Left ventricle myocardium inferior (tissue), 1 donor: ENCODE measurements around the gene MED16. TPM values are rescaled to one million over a fixed set of nuclear protein-coding genes. Genes with fewer than 3 reads are reported as not detected.

Experiments
- DNase-seq: peaks from one replicate; pipeline ENCODE4 v3.0.0-alpha.2; 2020
- H3K27ac ChIP-seq: fragments of 200-600 bp; replicated peaks from 2 replicates; pipeline ENCODE4 v1.8.0; 2021
- H3K27me3 ChIP-seq: fragments of 200-600 bp; 2 replicates; pipeline ENCODE4 v1.8.0; 2021; ENCODE audit warnings: low read depth
- H3K36me3 ChIP-seq: fragments of 200-600 bp; 2 replicates; pipeline ENCODE4 v1.8.0; 2021
- H3K4me1 ChIP-seq: fragments of 200-600 bp; 2 replicates; pipeline ENCODE4 v1.8.0; 2021
- H3K4me3 ChIP-seq: fragments of 200-600 bp; 2 replicates; pipeline ENCODE4 v1.8.0; 2021; ENCODE audit warnings: mild to moderate bottlenecking, moderate library complexity
- H3K9me3 ChIP-seq: fragments of 200-600 bp; replicated peaks from 2 replicates; pipeline ENCODE4 v1.8.0; 2021
- intact Hi-C: fragments of 100-400 bp; cut with micrococcal nuclease; formaldehyde crosslinking; loops from one replicate; pipeline ENCODE4 v1.11.0; 2022
- total RNA-seq: library from RNA; stranded (reverse); fragmentation: NEBNext Ultra II Directional; extraction: Animal tissue kit (Norgen Biotek cat#: 25700); gene quantifications from one replicate; pipeline ENCODE4 v1.2.1, GENCODE V29; 2021
- TF ChIP-seq, protein P1 (sequence below): fragments of 200-600 bp; IDR thresholded peaks from 2 replicates; pipeline ENCODE4 v1.8.0; 2021; ENCODE audit warnings: antibody characterized with exemption, mild to moderate bottlenecking, borderline replicate concordance
- donor health status: DM: no; HTN: yes; CAD: no; lungs with severe emphysema.

The MED16 gene
- total RNA-seq, 1 donor from 2014 or later = 19.4 TPM

DNA sequence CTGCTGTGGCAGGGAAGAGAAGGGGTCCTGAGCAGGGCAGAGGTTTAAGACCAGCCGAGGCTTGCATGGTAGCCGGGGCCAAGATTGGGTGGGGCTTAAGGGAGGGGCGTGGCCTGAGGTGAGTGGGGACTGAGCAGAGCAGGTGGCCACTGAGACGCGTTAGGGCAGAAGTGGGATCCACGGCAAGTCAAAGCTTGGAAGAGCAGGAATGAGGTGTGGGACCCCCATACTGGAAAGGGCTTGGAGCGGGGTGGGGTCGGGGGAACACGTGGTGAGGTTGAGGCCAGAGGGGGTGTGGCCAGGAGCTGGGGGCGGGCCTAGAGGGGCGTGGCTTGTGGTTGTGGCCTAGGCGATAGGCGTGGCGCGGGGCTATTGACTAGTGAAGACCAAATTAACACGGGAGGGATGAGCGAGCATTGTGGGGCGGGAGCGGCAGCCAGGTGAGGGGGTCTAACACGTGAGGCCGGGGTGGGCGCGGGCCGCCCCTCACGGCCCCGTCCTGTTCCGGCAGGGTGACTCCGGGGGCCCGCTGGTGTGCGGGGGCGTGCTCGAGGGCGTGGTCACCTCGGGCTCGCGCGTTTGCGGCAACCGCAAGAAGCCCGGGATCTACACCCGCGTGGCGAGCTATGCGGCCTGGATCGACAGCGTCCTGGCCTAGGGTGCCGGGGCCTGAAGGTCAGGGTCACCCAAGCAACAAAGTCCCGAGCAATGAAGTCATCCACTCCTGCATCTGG lies 30.2 kb downstream of the MED16 start:
- TF ChIP-seq, protein P1, sequence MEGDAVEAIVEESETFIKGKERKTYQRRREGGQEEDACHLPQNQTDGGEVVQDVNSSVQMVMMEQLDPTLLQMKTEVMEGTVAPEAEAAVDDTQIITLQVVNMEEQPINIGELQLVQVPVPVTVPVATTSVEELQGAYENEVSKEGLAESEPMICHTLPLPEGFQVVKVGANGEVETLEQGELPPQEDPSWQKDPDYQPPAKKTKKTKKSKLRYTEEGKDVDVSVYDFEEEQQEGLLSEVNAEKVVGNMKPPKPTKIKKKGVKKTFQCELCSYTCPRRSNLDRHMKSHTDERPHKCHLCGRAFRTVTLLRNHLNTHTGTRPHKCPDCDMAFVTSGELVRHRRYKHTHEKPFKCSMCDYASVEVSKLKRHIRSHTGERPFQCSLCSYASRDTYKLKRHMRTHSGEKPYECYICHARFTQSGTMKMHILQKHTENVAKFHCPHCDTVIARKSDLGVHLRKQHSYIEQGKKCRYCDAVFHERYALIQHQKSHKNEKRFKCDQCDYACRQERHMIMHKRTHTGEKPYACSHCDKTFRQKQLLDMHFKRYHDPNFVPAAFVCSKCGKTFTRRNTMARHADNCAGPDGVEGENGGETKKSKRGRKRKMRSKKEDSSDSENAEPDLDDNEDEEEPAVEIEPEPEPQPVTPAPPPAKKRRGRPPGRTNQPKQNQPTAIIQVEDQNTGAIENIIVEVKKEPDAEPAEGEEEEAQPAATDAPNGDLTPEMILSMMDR = no peak
- intact Hi-C loops = no loop called here
- no peaks in the 10 kb centered on the region for H3K9me3 ChIP-seq
- no peak overlapping the region for H3K27ac ChIP-seq
- peaks cover 35% of the 10 kb centered on the region for H3K4me1 ChIP-seq
- peak overlapping the region; percentile 65 for H3K4me3 ChIP-seq
- H3K36me3 ChIP-seq = peaks cover 2% of the 10 kb centered on the region
- H3K27me3 ChIP-seq = peaks cover 47% of the 10 kb centered on the region
- DNase-seq = no peak

DNA sequence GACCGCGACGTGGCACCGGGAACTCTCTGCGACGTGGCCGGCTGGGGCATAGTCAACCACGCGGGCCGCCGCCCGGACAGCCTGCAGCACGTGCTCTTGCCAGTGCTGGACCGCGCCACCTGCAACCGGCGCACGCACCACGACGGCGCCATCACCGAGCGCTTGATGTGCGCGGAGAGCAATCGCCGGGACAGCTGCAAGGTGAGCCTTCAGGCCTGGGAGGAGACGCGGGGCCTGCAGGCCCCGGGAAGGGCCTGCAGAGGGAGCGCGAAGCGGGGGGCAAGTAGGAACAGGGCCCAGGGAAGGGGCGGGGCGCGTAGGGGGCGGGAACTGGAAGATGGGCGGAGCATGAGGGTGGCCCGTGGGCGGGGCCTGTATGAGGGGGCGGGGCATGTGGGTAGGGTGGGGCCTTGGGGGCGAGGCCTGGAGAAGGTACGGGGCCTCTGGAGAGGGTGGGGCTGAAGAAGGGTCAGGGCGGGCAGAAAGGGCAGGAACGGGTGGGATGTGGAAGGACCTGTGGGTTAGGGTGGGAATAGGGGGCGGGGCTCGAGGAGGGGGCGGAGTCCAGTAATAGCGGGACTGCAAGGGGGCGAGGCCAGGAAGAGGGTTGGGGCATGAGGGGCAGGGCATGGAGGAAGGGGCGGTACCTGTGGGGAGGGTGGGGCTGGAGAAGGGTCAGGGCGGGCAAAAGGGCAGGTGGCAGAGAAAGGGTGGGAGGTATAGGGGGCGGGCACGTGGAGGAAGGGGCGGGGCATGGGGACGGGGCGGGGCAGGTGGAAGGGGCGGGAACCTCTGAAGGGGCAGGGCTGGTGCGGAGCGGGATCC lies 31.0 kb downstream of the MED16 start:
- no peak overlapping the region for H3K27ac ChIP-seq

DNA sequence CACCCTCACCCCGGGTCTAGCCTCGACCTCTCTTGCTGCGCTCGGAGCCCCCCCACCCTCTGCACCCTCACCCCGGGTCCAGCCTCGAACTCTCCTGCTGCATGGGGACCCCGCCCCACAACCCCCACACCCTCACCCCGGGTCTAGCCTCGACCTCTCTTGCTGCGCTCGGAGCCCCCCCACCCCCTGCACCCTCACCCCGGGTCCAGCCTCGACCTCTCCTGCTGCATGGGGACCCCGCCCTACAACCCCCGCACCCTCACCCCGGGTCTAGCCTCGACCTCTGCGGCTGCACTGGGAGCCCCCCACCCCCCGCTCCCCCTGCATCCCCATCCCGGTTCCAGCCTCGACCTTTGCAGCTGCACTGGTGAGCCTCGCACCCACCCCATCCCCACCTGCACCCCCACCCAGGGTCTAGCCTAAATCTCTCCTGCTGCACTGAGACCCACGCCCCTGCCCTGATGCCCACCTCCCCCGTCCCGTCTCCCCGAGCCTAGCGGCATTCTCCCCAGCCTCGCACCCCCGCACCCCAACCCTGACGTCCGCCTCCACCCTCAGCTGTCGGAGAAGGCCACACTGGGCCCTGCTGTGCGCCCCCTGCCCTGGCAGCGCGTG lies 31.7 kb downstream of the MED16 start:
- DNase-seq = no peak
- TF ChIP-seq, protein P1 = no peak
- Histone ChIP-seq H3K4me1 (peaks cover 32% of the 10 kb centered on the region), H3K9me3 (no peaks in the 10 kb centered on the region), H3K4me3 (peak overlapping the region; percentile 65), H3K27me3 (peaks cover 52% of the 10 kb centered on the region), H3K27ac (no peak overlapping the region), H3K36me3 (no peaks in the 10 kb centered on the region)
- intact Hi-C loops = no loop called here

More for the DNA sequence above, 31.0 kb downstream of the MED16 start:
- no peaks in the 10 kb centered on the region for H3K9me3 ChIP-seq
- H3K36me3 ChIP-seq = no peaks in the 10 kb centered on the region
- H3K27me3 ChIP-seq = peaks cover 52% of the 10 kb centered on the region
- DNase-seq = no peak
- intact Hi-C loops = no loop called here
- peaks cover 32% of the 10 kb centered on the region for H3K4me1 ChIP-seq
- TF ChIP-seq, protein P1 = no peak
- H3K4me3 ChIP-seq = peak overlapping the region; percentile 65

DNA sequence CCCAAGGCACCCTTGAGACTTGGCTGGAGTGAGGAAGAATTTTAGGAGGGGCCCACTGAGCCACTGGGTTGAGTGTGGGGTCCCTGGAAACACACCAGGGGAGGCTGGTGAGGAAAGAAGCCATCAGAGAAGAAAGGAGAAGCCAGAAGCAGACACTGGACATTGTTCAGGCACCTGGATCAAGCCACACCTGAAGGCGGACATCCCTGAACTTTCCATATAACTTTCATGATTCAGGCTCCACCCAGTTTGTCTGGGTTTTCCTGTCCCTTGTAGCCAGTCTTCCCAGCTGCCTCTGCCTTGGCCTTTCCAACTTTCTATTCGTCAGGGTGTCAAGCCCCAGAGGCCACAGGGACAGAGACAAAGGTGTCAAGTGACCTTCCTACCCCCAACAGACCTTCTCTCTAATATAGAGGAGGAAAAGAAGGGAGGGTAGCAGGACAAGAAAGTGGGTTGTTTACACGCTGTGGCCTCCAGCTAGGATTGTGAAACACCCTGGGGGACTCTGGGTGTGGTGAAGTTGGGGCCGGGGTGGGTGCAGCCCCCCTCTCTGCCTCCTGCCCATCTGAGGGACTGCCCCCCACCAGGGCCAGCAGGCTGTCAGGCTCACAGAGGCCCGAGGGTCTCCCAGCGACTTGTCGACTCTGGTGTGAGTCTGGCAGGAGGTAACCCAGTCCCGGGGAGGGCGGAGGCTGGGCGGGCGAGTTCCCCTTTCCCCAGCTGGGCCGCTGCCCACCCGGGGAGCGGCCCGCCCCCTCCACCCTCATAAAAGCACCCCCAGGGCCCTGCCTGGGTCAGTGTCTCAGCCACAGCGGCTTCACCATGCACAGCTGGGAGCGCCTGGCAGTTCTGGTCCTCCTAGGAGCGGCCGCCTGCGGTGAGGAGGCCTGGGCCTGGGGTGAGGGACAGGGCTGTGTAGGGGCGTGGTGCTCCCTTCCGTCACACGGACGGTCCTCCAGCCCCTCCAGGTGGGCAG lies 33.8 kb downstream of the MED16 start, which contains the start of gene CFD:
Gene CFD (plus strand): TSS at position 797 of the 976 bp plus-strand sequence. CDS start 26 bp downstream, at position 823.
- Histone ChIP-seq H3K27ac (peak within 1 kb of the TSS; percentile 87), H3K27me3 (peaks cover 70% of the 10 kb centered on the region), H3K4me3 (peak within 1 kb of the TSS; percentile 65), H3K36me3 (no peaks in the 10 kb centered on the region), H3K4me1 (peaks cover 31% of the 10 kb centered on the region), H3K9me3 (no peaks in the 10 kb centered on the region)
- intact Hi-C loops = no loop called here
- peak; percentile 79 for DNase-seq
- TF ChIP-seq, protein P1 = no peak
